Ectodermal cell (in vitro differentiated cells): Measurements from ENCODE around the gene ZNFX1.

ENCODE experiments used
- H3K27ac ChIP-seq: 2 replicates; pipeline ENCODE4 v1.7.0; 2013; ENCODE audit warnings: mild to moderate bottlenecking, low read depth, low read length; ENCODE audit not compliant: insufficient read depth, poor library complexity, severe bottlenecking
- H3K27me3 ChIP-seq: 2 replicates; pipeline ENCODE4 v1.7.0; 2013; ENCODE audit warnings: mild to moderate bottlenecking, low read length; ENCODE audit not compliant: insufficient read depth, control insufficient read depth, poor library complexity, severe bottlenecking
- H3K36me3 ChIP-seq: one replicate; pipeline ENCODE4 v1.7.0; 2013; ENCODE audit warnings: low read length; ENCODE audit not compliant: control insufficient read depth, insufficient read depth
- H3K4me1 ChIP-seq: one replicate; pipeline ENCODE4 v1.7.0; 2013; ENCODE audit warnings: low read length; ENCODE audit not compliant: control insufficient read depth, insufficient read depth
- H3K4me3 ChIP-seq: 2 replicates; pipeline ENCODE4 v1.7.0; 2013; ENCODE audit warnings: low read depth, low read length, control low read depth; ENCODE audit not compliant: insufficient read depth
- H3K9me3 ChIP-seq: 2 replicates; pipeline ENCODE4 v1.7.0; 2013; ENCODE audit warnings: mild to moderate bottlenecking, low read length, moderate library complexity; ENCODE audit not compliant: control insufficient read depth
- WGBS, 2 experiments: methylation state at CpG; one replicate each; pipeline ENCODE4 v1.1.7; 2013; ENCODE audit warnings: missing lambda C conversion rate in 2 of 2; 5-methylcytosine and 5-hydroxymethylcytosine counted together

ZNFX1 gene

GRCh38 chr20:49293122-49293521, 15.3 kb upstream of the ZNFX1 start:
- Histone ChIP-seq H3K27me3 (no peaks in the 10 kb centered on the region), H3K36me3 (peaks cover 26% of the 10 kb centered on the region)
- 88 to 91% methylated on average over 6 of the region's 6 CpGs for WGBS, 2 experiments

GRCh38 chr20:49292010-49292409, 14.2 kb upstream of the ZNFX1 start:
- Histone ChIP-seq H3K9me3 (no peaks in the 10 kb centered on the region), H3K27me3 (no peaks in the 10 kb centered on the region), H3K4me3 (no peak overlapping the region), H3K36me3 (peaks cover 38% of the 10 kb centered on the region), H3K27ac (no peak overlapping the region), H3K4me1 (no peaks in the 10 kb centered on the region)
- WGBS, 2 experiments, result 56 to 64% methylated on average over 3 of the region's 3 CpGs

More at GRCh38 chr20:49293122-49293521, 15.3 kb upstream of the ZNFX1 start:
- H3K9me3 ChIP-seq, result no peaks in the 10 kb centered on the region
- H3K4me3 ChIP-seq, result no peak overlapping the region
- H3K27ac ChIP-seq, result no peak overlapping the region
- no peaks in the 10 kb centered on the region for H3K4me1 ChIP-seq

- no peaks in the 10 kb centered on the region for H3K4me1 ChIP-seq
- no peaks in the 10 kb centered on the region for H3K27me3 ChIP-seq
- H3K36me3 ChIP-seq, result peaks cover 46% of the 10 kb centered on the region
- H3K4me3 ChIP-seq, result no peak overlapping the region
- H3K27ac ChIP-seq, result peak overlapping the region; percentile 44
- WGBS, 2 experiments, result 77 to 100% methylated on average over 1 of the region's 1 CpG
- H3K9me3 ChIP-seq, result no peaks in the 10 kb centered on the region
Measured at GRCh38 chr20:49291200-49291599, 13.3 kb upstream of the ZNFX1 start.

GRCh38 chr20:49290608-49291191, 12.8 kb upstream of the ZNFX1 start:
- H3K27me3 ChIP-seq, result no peaks in the 10 kb centered on the region
- H3K4me1 ChIP-seq, result no peaks in the 10 kb centered on the region
- peaks cover 51% of the 10 kb centered on the region for H3K36me3 ChIP-seq
- no peak overlapping the region for H3K27ac ChIP-seq
- 91 to 93% methylated on average over 6 of the region's 6 CpGs for WGBS, 2 experiments
- no peak overlapping the region for H3K4me3 ChIP-seq
- H3K9me3 ChIP-seq, result no peaks in the 10 kb centered on the region

- Histone ChIP-seq H3K9me3 (no peaks in the 10 kb centered on the region), H3K27ac (no peak overlapping the region), H3K4me3 (no peak overlapping the region), H3K36me3 (peaks cover 67% of the 10 kb centered on the region), H3K4me1 (no peaks in the 10 kb centered on the region), H3K27me3 (no peaks in the 10 kb centered on the region)
- WGBS, 2 experiments, result 97 to 98% methylated on average over 10 of the region's 10 CpGs
Measured at GRCh38 chr20:49288784-49289696, 11.2 kb upstream of the ZNFX1 start.

GRCh38 chr20:49288250-49288751, 10.4 kb upstream of the ZNFX1 start:
- H3K36me3 ChIP-seq, result peaks cover 74% of the 10 kb centered on the region

GRCh38 chr20:49287555-49288249, 9.8 kb upstream of the ZNFX1 start:
- Histone ChIP-seq H3K27ac (peak overlapping the region; percentile 36), H3K9me3 (no peaks in the 10 kb centered on the region), H3K36me3 (peaks cover 80% of the 10 kb centered on the region), H3K27me3 (no peaks in the 10 kb centered on the region), H3K4me1 (no peaks in the 10 kb centered on the region), H3K4me3 (no peak overlapping the region)

More at GRCh38 chr20:49288250-49288751, 10.4 kb upstream of the ZNFX1 start:
- no peak overlapping the region for H3K4me3 ChIP-seq
- no peaks in the 10 kb centered on the region for H3K4me1 ChIP-seq
- no peaks in the 10 kb centered on the region for H3K27me3 ChIP-seq
- H3K27ac ChIP-seq, result no peak overlapping the region
- H3K9me3 ChIP-seq, result no peaks in the 10 kb centered on the region
- WGBS, 2 experiments, result 93 to 100% methylated on average over 1 to 2 of the region's 2 CpGs

GRCh38 chr20:49286689-49287551, 9.1 kb upstream of the ZNFX1 start:
- H3K27me3 ChIP-seq, result no peaks in the 10 kb centered on the region
- WGBS, 2 experiments, result 95% methylated on average over 16 of the region's 16 CpGs
- no peaks in the 10 kb centered on the region for H3K9me3 ChIP-seq
- no peak overlapping the region for H3K4me3 ChIP-seq
- peaks cover 88% of the 10 kb centered on the region for H3K36me3 ChIP-seq
- H3K27ac ChIP-seq, result no peak overlapping the region
- H3K4me1 ChIP-seq, result no peaks in the 10 kb centered on the region

GRCh38 chr20:49285813-49286494, 8.1 kb upstream of the ZNFX1 start:
- H3K9me3 ChIP-seq, result no peaks in the 10 kb centered on the region
- H3K4me1 ChIP-seq, result no peaks in the 10 kb centered on the region
- H3K4me3 ChIP-seq, result no peak overlapping the region
- H3K36me3 ChIP-seq, result peaks cover 97% of the 10 kb centered on the region
- 94 to 97% methylated on average over 4 of the region's 4 CpGs for WGBS, 2 experiments
- H3K27ac ChIP-seq, result no peak overlapping the region
- no peaks in the 10 kb centered on the region for H3K27me3 ChIP-seq
